HEK293T (cell line): Measurements from ENCODE around the gene UBASH3A.

Source experiments
- CTCF ChIA-PET: fragments of 350-600 bp; formaldehyde crosslinking; extraction: SDS; loops from one replicate; lab custom pipeline; 2021; ENCODE audit warnings: antibody characterized with exemption, inconsistent platforms; lab: Yijun Ruan, JAX
- POLR2A ChIA-PET: fragments of 350-600 bp; formaldehyde crosslinking; extraction: SDS; loops from one replicate; lab custom pipeline; 2020; ENCODE audit warnings: antibody characterized with exemption, inconsistent platforms; lab: Yijun Ruan, JAX
- DNase-seq: peaks from one replicate; pipeline ENCODE4 v3.0.0; 2012; ENCODE audit warnings: mixed read lengths; ENCODE audit errors: extremely low spot score
- ARNT ChIP-seq: fragments of 450-650 bp; IDR thresholded peaks from 2 replicates; pipeline ENCODE4 v1.6.1; 2017; ENCODE audit warnings: mild to moderate bottlenecking
- BHLHE40 ChIP-seq: fragments of 450-650 bp; IDR thresholded peaks from 2 replicates; pipeline ENCODE4 v1.6.1; 2016; ENCODE audit warnings: mild to moderate bottlenecking, moderate library complexity, borderline replicate concordance
- CTBP1 ChIP-seq: fragments of 450-650 bp; IDR thresholded peaks from 2 replicates; pipeline ENCODE4 v1.6.1; 2016; ENCODE audit warnings: borderline replicate concordance
- ELF4 ChIP-seq: fragments of 450-650 bp; IDR thresholded peaks from 2 replicates; pipeline ENCODE4 v1.6.1; 2017; ENCODE audit warnings: antibody characterized with exemption
- FOXA1 ChIP-seq: fragments of 450-650 bp; IDR thresholded peaks from 2 replicates; pipeline ENCODE4 v1.6.1; 2016; ENCODE audit warnings: mild to moderate bottlenecking
- FOXK2 ChIP-seq: fragments of 450-650 bp; IDR thresholded peaks from 2 replicates; pipeline ENCODE4 v1.6.1; 2016; ENCODE audit warnings: mild to moderate bottlenecking
- FOXM1 ChIP-seq: fragments of 450-650 bp; IDR thresholded peaks from 2 replicates; pipeline ENCODE4 v1.6.1; 2017; ENCODE audit warnings: mild to moderate bottlenecking, borderline replicate concordance
- HDGF ChIP-seq: fragments of 450-650 bp; IDR thresholded peaks from 2 replicates; pipeline ENCODE4 v1.6.1; 2017; ENCODE audit warnings: antibody characterized with exemption, borderline replicate concordance
- L3MBTL2 ChIP-seq: fragments of 450-650 bp; conservative IDR thresholded peaks from 2 replicates; pipeline ENCODE4 v1.6.1; 2016; ENCODE audit warnings: mild to moderate bottlenecking
- LEF1 ChIP-seq: fragments of 450-650 bp; IDR thresholded peaks from 2 replicates; pipeline ENCODE4 v1.6.1; 2017; ENCODE audit warnings: mild to moderate bottlenecking, borderline replicate concordance
- NFRKB ChIP-seq: fragments of 450-650 bp; IDR thresholded peaks from 2 replicates; pipeline ENCODE4 v1.6.1; 2016; ENCODE audit warnings: mild to moderate bottlenecking, moderate library complexity
- SP1 ChIP-seq: fragments of 450-650 bp; IDR thresholded peaks from 2 replicates; pipeline ENCODE4 v1.6.1; 2017
- SUZ12 ChIP-seq: fragments of 450-650 bp; IDR thresholded peaks from 2 replicates; pipeline ENCODE4 v1.6.1; 2016; ENCODE audit warnings: mild to moderate bottlenecking
- TARDBP ChIP-seq: fragments of 450-650 bp; IDR thresholded peaks from 2 replicates; pipeline ENCODE4 v1.6.1; 2016
- ZNF384 ChIP-seq: fragments of 450-650 bp; IDR thresholded peaks from 2 replicates; pipeline ENCODE4 v1.6.1; 2016
- TF ChIP-seq, protein P1 (sequence below): fragments of 450-650 bp; IDR thresholded peaks from 2 replicates; pipeline ENCODE4 v1.6.1; 2016

The UBASH3A gene

GRCh38 chr21:42447732-42448131 lies 44.0 kb downstream of the UBASH3A start:
- DNase-seq: no peak
- CTCF ChIA-PET: no interaction called here
- TF ChIP-seq ELF4 (no peak), FOXA1 (no peak), TARDBP (no peak), CTBP1 (no peak), ARNT (no peak), L3MBTL2 (no peak), SP1 (no peak), ZNF384 (no peak), HDGF (no peak), BHLHE40 (no peak), FOXK2 (no peak), SUZ12 (no peak), LEF1 (no peak), FOXM1 (no peak), NFRKB (no peak)
- TF ChIP-seq, protein P1, sequence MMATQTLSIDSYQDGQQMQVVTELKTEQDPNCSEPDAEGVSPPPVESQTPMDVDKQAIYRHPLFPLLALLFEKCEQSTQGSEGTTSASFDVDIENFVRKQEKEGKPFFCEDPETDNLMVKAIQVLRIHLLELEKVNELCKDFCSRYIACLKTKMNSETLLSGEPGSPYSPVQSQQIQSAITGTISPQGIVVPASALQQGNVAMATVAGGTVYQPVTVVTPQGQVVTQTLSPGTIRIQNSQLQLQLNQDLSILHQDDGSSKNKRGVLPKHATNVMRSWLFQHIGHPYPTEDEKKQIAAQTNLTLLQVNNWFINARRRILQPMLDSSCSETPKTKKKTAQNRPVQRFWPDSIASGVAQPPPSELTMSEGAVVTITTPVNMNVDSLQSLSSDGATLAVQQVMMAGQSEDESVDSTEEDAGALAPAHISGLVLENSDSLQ: no peak
- POLR2A ChIA-PET: no interaction called here

DNA sequence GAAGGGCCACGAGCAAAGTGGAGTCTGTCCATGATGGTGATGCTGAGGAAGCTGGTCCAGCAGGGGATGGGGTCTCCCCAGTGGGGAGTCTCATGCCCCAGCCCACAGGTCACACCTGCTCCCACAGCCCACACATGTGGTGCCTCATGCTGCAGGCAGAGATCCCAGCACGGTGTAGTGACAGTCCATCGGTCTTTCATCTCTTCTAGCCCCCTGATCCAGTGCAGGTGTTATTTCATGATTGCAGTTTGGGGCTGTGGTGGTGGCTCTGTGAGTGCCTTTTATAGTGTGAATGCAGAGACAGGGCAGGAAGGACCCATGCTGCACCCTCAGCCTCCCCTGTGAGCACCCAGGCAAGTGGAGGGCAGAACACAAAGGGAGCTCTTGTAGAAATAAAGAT lies 45.0 kb downstream of the UBASH3A start:
- TF ChIP-seq NFRKB (no peak), SP1 (no peak), FOXM1 (no peak), HDGF (no peak), FOXK2 (no peak), ZNF384 (no peak), FOXA1 (no peak), TARDBP (no peak), BHLHE40 (no peak), LEF1 (no peak), L3MBTL2 (no peak), ARNT (no peak), SUZ12 (no peak), ELF4 (no peak), CTBP1 (no peak)
- TF ChIP-seq, protein P1: no peak
- CTCF ChIA-PET: no interaction called here
- POLR2A ChIA-PET: no interaction called here
- no peak for DNase-seq

DNA sequence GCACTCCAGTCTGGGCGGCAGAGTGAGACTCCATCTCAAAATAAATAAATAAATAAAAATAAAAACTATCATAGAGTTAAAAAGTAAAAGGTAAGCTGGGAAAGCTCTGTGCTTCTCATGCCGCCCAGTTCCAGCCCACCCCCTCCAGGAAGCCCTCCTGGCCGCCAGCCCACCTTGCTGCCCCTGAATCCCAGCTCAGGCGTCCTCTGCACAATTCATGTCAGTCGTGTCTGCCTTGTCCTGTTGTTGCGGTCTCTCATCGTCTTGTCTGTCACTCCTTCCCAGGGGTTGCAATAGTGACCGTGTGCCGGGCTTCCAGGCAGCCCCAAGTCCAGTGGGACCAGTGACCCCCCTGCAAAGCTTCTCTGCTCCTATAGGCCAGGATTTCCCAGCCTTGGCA lies 48.2 kb downstream of the UBASH3A start:
- no peak for DNase-seq
- POLR2A ChIA-PET: no interaction called here
- TF ChIP-seq ZNF384 (no peak), SP1 (no peak), CTBP1 (no peak), FOXK2 (no peak), L3MBTL2 (no peak), NFRKB (no peak), ELF4 (no peak), ARNT (no peak), BHLHE40 (no peak), TARDBP (no peak), LEF1 (no peak), HDGF (no peak), FOXA1 (no peak)
- CTCF ChIA-PET: no interaction called here

GRCh38 chr21:42452401-42453223 lies 48.9 kb downstream of the UBASH3A start:
- ChIA-PET POLR2A (no interaction called here), CTCF (no interaction called here)
- DNase-seq: no peak
- TF ChIP-seq, protein P1: no peak
- TF ChIP-seq ELF4 (no peak), BHLHE40 (no peak), SUZ12 (no peak)

DNA sequence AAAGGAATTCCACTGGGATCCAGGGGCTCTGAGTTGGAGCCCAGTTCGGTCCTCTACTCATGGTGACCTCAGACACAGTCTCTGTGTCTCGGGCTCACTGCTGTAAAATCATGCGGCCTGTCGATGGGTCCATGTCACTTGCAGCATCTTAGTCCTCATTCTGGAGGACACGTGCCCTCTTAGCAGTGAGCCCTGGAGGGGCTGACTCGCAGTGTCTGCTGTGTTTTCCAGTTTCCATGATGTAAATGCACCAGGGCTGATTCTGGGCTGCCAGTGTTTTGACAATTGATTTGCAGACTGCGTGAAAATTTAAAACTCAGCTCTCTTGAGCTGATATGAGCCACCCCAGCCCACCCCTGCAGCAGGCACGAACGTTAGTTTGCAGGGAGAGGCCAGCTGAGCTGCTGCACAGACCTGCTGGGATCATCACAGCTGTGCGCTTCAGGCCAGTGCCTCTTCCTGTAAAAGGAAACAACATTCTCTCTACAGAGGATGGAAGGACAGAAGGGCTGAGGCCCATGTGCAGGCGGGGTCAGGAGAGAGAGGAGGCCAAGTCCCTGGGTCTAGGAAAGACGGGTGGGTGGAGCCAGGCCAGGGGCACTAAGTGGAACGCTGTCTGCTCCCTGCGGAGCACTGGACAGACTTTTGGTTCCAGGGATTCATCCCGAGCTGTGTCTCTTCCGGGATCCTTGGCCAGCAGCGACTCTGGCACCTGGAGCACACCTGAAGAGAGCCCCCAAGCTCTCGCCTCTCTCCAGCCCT lies 49.7 kb downstream of the UBASH3A start:
- ChIA-PET CTCF (no interaction called here), POLR2A (no interaction called here)

More for the DNA sequence above, 49.7 kb downstream of the UBASH3A start:
- no peak for DNase-seq
- no peak for TF ChIP-seq CTBP1
- no peak for TF ChIP-seq NFRKB
- no peak for TF ChIP-seq L3MBTL2
- no peak for TF ChIP-seq FOXA1
- no peak for TF ChIP-seq ELF4
- no peak for TF ChIP-seq SUZ12
- no peak for TF ChIP-seq ZNF384
- no peak for TF ChIP-seq LEF1
- no peak for TF ChIP-seq FOXK2
- TF ChIP-seq ARNT: no peak
- TF ChIP-seq, protein P1: no peak
